ENCODE data around the gene TBC1D16. TPM values are rescaled to one million over a fixed set of nuclear protein-coding genes. Genes with fewer than 3 reads are reported as not detected.
"Not testable (repeated sequence)": the region's sequence is repeated elsewhere in the genome, so short reads cannot be mapped to it uniquely, and the experiment has no call there.

TBC1D16 gene
- total RNA-seq, 1 experiment from 2014 or later: 8.9 TPM

GRCh38 chr17:80005360-80006338 lies 30.0 kb downstream of the TBC1D16 start:
- peak; percentile 25 for DNase-seq (ENCODE audit: low read depth)

GRCh38 chr17:80003969-80004368 lies 31.7 kb downstream of the TBC1D16 start:
- DNase-seq (ENCODE audit: low read depth): no peak

- DNase-seq (ENCODE audit: low read depth): no peak
Observed at GRCh38 chr17:80002690-80003490, 32.8 kb downstream of the TBC1D16 start.

DNA sequence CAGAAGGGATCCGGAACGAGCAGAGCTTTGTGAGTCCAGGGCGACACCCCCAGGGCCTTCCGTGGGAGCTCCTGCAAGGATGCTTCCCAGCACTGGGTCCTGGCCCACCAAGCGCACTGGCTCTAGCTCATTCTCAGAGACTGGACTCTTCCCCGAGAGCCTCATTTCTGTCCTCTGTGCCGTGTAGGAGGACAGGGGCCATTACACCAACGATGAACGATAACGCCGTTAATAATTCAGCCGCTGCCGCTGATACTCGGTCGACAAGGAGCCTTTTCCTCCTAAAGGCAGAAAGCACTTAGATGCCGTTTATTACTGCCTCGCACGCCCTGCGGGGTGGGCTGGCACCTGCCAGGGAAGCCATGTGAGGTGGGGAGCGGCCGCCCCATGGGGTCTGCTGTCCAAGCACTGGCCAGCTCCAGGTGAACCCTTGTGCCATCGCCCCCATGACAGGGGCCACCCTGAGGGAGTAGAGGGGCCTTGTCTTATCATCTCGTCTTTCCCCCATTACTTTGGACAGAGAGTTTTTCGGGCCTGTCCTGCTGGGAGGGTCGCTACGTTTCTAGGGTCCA lies 33.5 kb downstream of the TBC1D16 start:
- DNase-seq (ENCODE audit: low read depth): no peak

- no peak for DNase-seq (ENCODE audit: low read depth)
Observed at GRCh38 chr17:80000981-80001775, 34.5 kb downstream of the TBC1D16 start.

- no peak for DNase-seq (ENCODE audit: low read depth)
Observed at GRCh38 chr17:80000136-80000535, 35.5 kb downstream of the TBC1D16 start.

DNA sequence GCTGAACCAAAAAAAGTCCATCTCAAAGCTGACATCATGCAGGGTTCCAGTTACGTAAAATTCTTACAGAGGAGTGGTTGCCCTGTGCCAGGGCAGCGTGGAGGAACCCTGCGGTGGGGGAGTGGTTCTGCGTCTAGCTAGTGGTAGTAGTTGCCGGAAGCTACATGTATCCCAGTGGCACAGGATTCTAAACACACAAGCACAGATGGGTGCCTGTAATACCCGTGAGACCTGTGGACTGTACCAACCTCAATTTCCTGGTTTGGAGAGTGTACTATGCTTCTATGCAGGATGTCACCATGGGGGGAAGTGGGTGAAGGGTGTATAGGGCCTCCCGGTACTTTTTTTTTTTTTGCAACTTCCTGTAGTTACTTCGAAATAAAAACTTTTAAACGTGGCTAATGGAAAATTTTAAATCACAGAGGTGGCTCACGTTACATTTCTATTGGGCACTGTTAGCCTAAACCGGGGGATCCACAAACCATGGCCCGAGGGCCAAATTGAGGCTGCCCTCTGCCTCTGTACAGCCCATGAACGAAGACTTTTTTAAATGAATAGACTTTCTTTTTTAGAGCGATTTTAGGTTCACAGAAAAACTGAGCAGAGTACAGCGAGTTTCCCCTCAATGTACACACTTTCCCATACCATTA lies 38.5 kb downstream of the TBC1D16 start:
- DNase-seq (ENCODE audit: low read depth): no peak

DNA sequence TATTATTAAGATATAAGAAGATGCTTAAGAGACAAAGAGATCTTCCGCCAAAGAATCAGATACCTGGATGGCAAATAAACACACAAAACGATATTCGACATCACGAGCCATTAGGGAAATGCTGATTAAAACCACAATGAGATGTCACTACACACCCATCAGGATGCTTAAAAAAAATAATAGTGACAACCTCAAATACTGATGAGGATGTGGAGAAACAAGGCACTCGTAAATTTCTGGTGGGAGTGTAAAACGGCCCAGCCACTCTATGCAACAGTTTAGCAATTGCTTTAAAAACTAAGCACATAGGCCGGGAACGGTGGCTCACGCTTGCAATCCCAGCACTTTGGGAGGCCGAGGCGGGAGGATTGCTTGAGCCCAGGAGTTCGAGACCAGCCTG lies 39.4 kb downstream of the TBC1D16 start:
- no peak for DNase-seq (ENCODE audit: low read depth)

DNA sequence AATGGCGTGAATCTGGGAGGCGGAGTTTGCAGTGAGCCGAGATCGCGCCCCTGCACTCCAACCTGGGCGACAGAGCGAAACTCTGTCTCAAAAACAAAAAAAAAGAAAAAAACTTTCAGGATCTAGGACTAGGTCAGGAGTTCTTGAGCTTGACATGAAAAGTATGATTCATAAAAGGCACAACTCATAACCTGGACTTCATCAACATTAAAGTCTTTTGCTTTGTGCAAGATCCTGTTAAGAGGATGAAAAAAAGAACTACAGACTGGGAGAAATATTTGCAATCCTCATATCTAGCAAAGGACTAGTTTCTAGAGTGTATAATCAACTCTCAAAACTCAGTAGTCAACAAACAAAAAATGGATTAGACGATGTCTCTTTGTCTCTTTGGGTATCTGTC lies 40.0 kb downstream of the TBC1D16 start:
- DNase-seq (ENCODE audit: low read depth): no peak

DNA sequence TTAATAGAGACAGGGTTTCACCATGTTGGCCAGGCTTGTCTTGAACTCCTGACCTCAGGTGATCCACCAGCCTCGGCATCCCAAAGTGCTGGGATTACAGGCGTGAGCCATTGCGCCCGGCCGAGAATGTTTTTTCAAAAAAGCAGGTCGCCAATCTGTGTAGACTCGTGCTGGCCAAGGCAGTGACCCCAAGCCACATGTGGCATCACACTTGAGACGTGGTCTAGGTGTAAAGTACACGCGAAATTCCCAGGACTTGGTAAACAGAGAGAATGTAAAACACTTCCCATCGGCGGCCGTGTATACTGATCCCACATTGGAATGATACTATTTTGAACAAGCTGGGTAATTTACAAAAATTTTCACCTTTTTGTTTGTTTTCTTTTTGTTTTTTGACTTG lies 41.1 kb downstream of the TBC1D16 start:
- DNase-seq (ENCODE audit: low read depth): no peak

- not testable (repeated sequence) for DNase-seq (ENCODE audit: low read depth)
Observed at GRCh38 chr17:79994228-79994569, 41.5 kb downstream of the TBC1D16 start.

GRCh38 chr17:79993390-79994227 lies 42.1 kb downstream of the TBC1D16 start:
- peak; percentile 60 for DNase-seq (ENCODE audit: low read depth)

DNA sequence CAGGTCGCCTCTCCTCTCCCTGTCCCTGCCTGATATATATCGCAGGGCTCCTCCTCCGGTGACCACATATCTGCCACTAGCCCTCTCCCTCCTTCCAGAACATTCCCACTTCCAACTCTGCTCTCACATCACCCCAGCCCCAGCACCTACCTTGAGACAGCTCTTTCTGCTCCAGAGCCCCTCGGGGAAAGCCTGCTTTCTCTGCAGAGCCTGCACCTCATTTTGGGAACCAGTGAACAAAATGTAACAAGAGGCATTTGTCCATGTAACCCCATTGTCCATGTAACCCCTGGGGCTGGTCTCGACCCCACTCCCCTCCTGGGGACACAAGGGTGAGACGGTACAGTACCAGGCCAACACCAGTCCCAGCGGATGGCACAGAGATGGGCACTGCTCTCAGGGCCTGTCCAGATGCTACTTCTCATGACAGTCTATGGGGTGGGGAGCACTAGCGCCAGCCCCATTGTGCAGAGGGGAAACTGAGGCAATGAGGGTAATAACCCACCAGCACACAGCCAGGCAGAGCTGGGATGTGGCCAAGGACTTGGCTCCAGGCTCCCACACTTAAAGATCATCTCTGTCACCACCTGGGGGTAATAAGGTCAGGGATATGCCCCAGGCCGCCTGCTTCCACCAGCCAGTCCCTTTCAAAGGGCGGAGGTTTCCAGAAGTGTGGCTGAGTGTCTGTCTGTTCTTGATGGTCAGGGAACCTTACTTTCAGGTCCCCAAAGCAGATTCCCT lies 42.9 kb downstream of the TBC1D16 start:
- DNase-seq (ENCODE audit: low read depth): no peak

DNA sequence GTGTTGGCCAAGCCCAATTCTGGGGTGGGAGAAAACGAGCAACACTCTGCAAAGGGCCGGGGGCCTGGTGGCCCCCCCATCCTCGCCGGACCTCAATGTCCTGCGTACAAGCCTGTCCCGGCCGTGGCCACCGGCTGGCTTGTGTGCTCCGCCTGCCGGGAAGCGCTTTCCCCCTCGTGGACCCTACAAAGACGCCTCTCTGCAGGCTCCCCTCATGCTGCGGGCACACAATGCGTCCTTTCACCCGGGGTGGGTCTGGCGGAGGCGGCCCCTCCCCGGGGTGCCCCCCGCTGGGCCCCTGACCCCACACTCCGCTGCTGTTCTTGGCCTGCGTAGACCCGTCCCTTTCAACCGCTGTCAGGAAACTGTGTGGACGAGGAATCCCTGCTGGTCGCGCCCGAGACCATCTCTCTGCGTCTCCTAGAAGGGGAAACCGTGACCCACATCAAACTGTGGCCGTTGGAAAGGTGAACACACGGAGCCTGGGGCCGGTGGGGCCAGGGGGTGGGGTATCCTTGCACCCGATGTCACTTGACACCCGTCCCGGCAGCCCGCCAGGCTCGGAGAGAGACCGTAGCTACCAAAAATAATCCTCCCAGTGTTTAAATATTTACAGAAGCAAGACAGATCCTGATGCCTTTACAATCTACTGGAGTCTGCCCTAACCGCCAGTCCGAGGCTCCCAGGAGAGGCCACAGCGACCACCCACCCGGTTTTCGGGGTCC lies 43.6 kb downstream of the TBC1D16 start:
- no peak for DNase-seq (ENCODE audit: low read depth)

- peak; percentile 65 for DNase-seq (ENCODE audit: low read depth)
Observed at GRCh38 chr17:79991140-79991923, 44.3 kb downstream of the TBC1D16 start.

GRCh38 chr17:79990704-79991103 lies 45.0 kb downstream of the TBC1D16 start:
- DNase-seq (ENCODE audit: low read depth): no peak

GRCh38 chr17:79990051-79990592 lies 45.5 kb downstream of the TBC1D16 start:
- DNase-seq (ENCODE audit: low read depth): no peak

All from RPMI7951 (cell line).